ENCODE data around the gene CHMP6. TPM values are rescaled to one million over a fixed set of nuclear protein-coding genes. Genes with fewer than 3 reads are reported as not detected.
"Not testable (repeated sequence)": the region's sequence is repeated elsewhere in the genome, so short reads cannot be mapped to it uniquely, and the experiment has no call there.

Gene CHMP6
- total RNA-seq, 1 donor from 2014 or later = 13.6 TPM

- DNase-seq (no peak), ATAC-seq (ENCODE audit: poor library complexity) (no peak)
- intact Hi-C loops (cut with DNase I) = no loop called here
Measured at GRCh38 chr17:81002013-81002384, 10.4 kb downstream of the CHMP6 start.

GRCh38 chr17:81002409-81003361 lies 11.0 kb downstream of the CHMP6 start:
- DNase-seq = peak; percentile 83
- intact Hi-C loops (cut with DNase I) = no loop called here
- peak; percentile 50 for ATAC-seq (ENCODE audit: poor library complexity)

- DNase-seq = no peak
Measured at GRCh38 chr17:81003711-81004475, 12.3 kb downstream of the CHMP6 start.

GRCh38 chr17:81006891-81007290 lies 15.2 kb downstream of the CHMP6 start:
- intact Hi-C loops (cut with DNase I) = no loop called here
- DNase-seq = no peak
- ATAC-seq (ENCODE audit: poor library complexity) = no peak

More at GRCh38 chr17:81003711-81004475, 12.3 kb downstream of the CHMP6 start:
- no peak for ATAC-seq (ENCODE audit: poor library complexity)
- intact Hi-C loops (cut with DNase I) = no loop called here

GRCh38 chr17:81008140-81008539 lies 16.5 kb downstream of the CHMP6 start:
- no peak for ATAC-seq (ENCODE audit: poor library complexity)
- intact Hi-C loops (cut with DNase I) = no loop called here
- DNase-seq = no peak

- DNase-seq = no peak
- intact Hi-C loops (cut with DNase I) = no loop called here
- no peak for ATAC-seq (ENCODE audit: poor library complexity)
Measured at GRCh38 chr17:81009136-81009535, 17.5 kb downstream of the CHMP6 start.

- ATAC-seq (ENCODE audit: poor library complexity) (no peak), DNase-seq (no peak)
- intact Hi-C loops (cut with DNase I) = no loop called here
Measured at GRCh38 chr17:81010935-81011334, 19.3 kb downstream of the CHMP6 start.

- intact Hi-C loops (cut with DNase I) = no loop called here
- DNase-seq = no peak
- ATAC-seq (ENCODE audit: poor library complexity) = no peak
Measured at GRCh38 chr17:81011951-81012350, 20.3 kb downstream of the CHMP6 start.

GRCh38 chr17:81012574-81013447 lies 21.2 kb downstream of the CHMP6 start:
- intact Hi-C loops (cut with DNase I) = no loop called here
- no peak for DNase-seq
- no peak for ATAC-seq (ENCODE audit: poor library complexity)

GRCh38 chr17:81013642-81014041 lies 22.0 kb downstream of the CHMP6 start:
- no peak for ATAC-seq (ENCODE audit: poor library complexity)
- intact Hi-C loops (cut with DNase I) = no loop called here

GRCh38 chr17:81015136-81015535 lies 23.5 kb downstream of the CHMP6 start:
- intact Hi-C loops (cut with DNase I) = no loop called here
- ATAC-seq (ENCODE audit: poor library complexity) = no peak
- DNase-seq = no peak

More at GRCh38 chr17:81013642-81014041, 22.0 kb downstream of the CHMP6 start:
- DNase-seq = no peak

GRCh38 chr17:81016575-81016974 lies 24.9 kb downstream of the CHMP6 start:
- no peak for ATAC-seq (ENCODE audit: poor library complexity)
- intact Hi-C loops (cut with DNase I) = no loop called here
- no peak for DNase-seq

GRCh38 chr17:81017330-81017729 lies 25.7 kb downstream of the CHMP6 start:
- intact Hi-C loops (cut with DNase I) = not testable (repeated sequence)

GRCh38 chr17:81018044-81018802 lies 26.6 kb downstream of the CHMP6 start:
- DNase-seq (no peak), ATAC-seq (ENCODE audit: poor library complexity) (peak; percentile 35)
- intact Hi-C loops (cut with DNase I) = no loop called here

More at GRCh38 chr17:81017330-81017729, 25.7 kb downstream of the CHMP6 start:
- ATAC-seq (ENCODE audit: poor library complexity); DNase-seq: not testable (repeated sequence)

- ATAC-seq (ENCODE audit: poor library complexity) (no peak), DNase-seq (no peak)
- intact Hi-C loops (cut with DNase I) = no loop called here
Measured at GRCh38 chr17:81019563-81020442, 28.2 kb downstream of the CHMP6 start.

- DNase-seq (no peak), ATAC-seq (ENCODE audit: poor library complexity) (no peak)
- intact Hi-C loops (cut with DNase I) = no loop called here
Measured at GRCh38 chr17:81020443-81020766, 28.8 kb downstream of the CHMP6 start.

GRCh38 chr17:81020767-81021497 lies 29.3 kb downstream of the CHMP6 start:
- peak; percentile 89 for ATAC-seq (ENCODE audit: poor library complexity)
- intact Hi-C loops (cut with DNase I) = no loop called here
- peak; percentile 83 for DNase-seq

Data from Right ventricle myocardium superior (tissue), 1 donor.